ENCODE measurements around the gene ZSCAN30.

DNA sequence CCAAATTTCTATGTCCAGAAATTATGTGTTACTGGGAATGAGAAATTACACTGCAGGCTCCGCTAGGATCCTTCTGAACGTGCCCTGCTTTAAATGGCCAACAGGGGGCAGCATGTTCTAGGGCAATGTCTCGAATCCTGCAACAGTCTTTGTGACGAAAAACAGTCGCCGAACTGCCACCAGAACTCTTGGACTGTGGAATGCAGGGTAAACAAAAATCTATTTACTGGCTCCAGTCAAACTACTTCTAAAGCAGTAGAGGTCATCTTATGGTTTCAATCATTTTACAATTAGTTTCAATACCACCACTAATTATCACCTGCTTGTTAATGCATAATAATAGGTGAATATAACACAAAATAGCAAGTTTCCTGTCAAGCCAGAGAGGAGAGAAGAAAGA, 59.0 kb downstream of the ZSCAN30 start:
- TF ChIP-seq CTCF (IDR thresholded peaks at IDR 0.05) (peak in 1 of 3 donors; percentile 42), POLR2A (IDR thresholded peaks at IDR 0.05) (no peak)
